Dendritic cell treated with granulocyte-macrophage colony-stimulating factor and Interleukin-4, amounts not matched to agents 40 ng/mL and 50 ng/mL, for 4 days (primary cell): Measurements from ENCODE around the gene APOBR.
"Not testable (repeated sequence)": the region's sequence is repeated elsewhere in the genome, so short reads cannot be mapped to it uniquely, and the experiment has no call there.

Experiments
- H3K27ac Mint-ChIP-seq: one replicate; pipeline ENCODE4 v1.8.0; 2022; ENCODE audit warnings: mild to moderate bottlenecking, mixed read lengths
- H3K27me3 Mint-ChIP-seq: one replicate; pipeline ENCODE4 v1.8.0; 2022; ENCODE audit warnings: mild to moderate bottlenecking, mixed read lengths
- H3K36me3 Mint-ChIP-seq: one replicate; pipeline ENCODE4 v1.8.0; 2022; ENCODE audit warnings: low read depth, mixed read lengths
- H3K4me1 Mint-ChIP-seq: one replicate; pipeline ENCODE4 v1.8.0; 2022; ENCODE audit warnings: low read depth, mixed read lengths
- H3K4me3 Mint-ChIP-seq: one replicate; pipeline ENCODE4 v1.8.0; 2022; ENCODE audit warnings: mild to moderate bottlenecking, moderate library complexity, mixed read lengths
- H3K9me3 Mint-ChIP-seq: one replicate; pipeline ENCODE4 v1.8.0; 2022; ENCODE audit warnings: mixed read lengths
- intact Hi-C: fragments of 100-400 bp; cut with micrococcal nuclease; formaldehyde crosslinking; loops from one replicate; pipeline ENCODE4 v1.15.0; 2022

The APOBR gene

DNA sequence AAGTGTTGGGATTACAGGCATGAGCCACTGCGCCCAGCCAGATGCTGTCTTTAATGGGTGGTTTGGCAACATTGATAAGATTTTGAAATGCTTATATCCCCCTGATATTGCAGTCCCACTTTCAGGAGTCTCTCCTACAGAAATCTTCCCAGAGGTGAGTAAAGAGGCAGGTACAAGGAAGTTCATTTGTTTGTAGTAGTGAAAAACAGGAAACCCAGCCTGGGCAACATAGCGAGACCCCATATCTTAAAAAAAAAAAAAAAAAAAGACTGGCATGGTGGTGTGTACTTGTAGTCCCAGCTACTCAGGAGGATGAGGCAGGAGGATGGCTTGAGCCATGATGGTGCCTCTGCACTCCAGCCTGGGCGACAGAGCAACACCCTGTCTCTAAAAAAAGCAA, 50.6 kb downstream of the APOBR start:
- intact Hi-C loops: no loop called here
- peaks cover 9% of the 10 kb centered on the region for H3K27me3 Mint-ChIP-seq
- H3K9me3 Mint-ChIP-seq: no peaks in the 10 kb centered on the region
- no peak overlapping the region for H3K4me3 Mint-ChIP-seq
- peaks cover 24% of the 10 kb centered on the region for H3K4me1 Mint-ChIP-seq
- H3K36me3 Mint-ChIP-seq: no peaks in the 10 kb centered on the region
- H3K27ac Mint-ChIP-seq: no peak overlapping the region

DNA sequence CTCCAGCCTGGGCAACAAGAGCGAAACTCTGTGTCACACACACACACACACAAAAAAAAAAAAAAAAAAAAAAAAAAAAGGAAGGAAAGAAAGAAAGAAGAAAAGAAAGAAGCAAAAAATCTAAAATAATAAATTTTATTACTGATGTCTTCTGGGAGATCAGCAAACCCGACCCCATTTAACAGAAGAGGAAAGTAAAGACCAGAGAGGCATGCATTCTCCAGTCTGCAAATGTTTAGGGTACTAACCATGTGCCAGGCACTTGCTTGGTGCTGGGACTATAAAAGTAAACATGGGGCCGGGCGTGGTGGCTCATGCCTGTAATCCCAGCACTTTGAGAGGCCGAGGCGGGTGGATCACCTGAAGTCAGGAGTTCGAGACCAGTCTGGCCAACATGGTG, 51.5 kb downstream of the APOBR start:
- H3K27me3 Mint-ChIP-seq, H3K9me3 Mint-ChIP-seq, intact Hi-C loops, H3K4me3 Mint-ChIP-seq, H3K27ac Mint-ChIP-seq, H3K36me3 Mint-ChIP-seq: not testable (repeated sequence)
- peaks cover 24% of the 10 kb centered on the region for H3K4me1 Mint-ChIP-seq

GRCh38 chr16:28546626-28547025, 52.2 kb downstream of the APOBR start:
- no peaks in the 10 kb centered on the region for H3K36me3 Mint-ChIP-seq
- H3K27ac Mint-ChIP-seq: no peak overlapping the region
- H3K27me3 Mint-ChIP-seq: peaks cover 9% of the 10 kb centered on the region
- H3K4me3 Mint-ChIP-seq: no peak overlapping the region
- H3K9me3 Mint-ChIP-seq: no peaks in the 10 kb centered on the region
- H3K4me1 Mint-ChIP-seq: peaks cover 23% of the 10 kb centered on the region
- intact Hi-C loops: no loop called here

DNA sequence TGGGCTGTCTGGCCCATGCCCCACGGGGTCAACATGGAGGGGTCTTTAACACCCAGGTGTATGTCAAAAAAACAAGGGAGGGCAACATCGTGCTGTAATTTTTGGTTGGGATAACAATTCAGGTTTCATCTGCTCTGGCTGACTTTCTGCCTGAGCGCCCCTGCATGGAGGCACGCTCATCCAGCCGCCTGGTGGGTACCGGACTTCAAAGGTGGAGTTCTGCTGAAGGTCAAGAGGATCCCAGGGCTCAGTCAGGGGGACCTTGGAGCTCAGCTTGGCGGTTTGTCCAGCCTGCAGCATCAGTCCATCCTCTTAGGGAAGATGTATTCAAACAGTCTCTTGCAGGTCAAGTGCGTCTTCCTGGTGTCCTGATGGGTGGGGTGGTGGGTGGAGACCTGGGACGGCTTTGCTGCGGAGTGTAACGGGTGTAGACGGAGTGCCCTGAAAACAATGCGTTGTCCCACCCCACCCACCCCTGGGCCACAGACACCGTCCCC, 53.9 kb downstream of the APOBR start:
- Mint-ChIP-seq H3K27me3 (peaks cover 9% of the 10 kb centered on the region), H3K36me3 (no peaks in the 10 kb centered on the region), H3K9me3 (no peaks in the 10 kb centered on the region), H3K27ac (no peak overlapping the region), H3K4me3 (no peak overlapping the region), H3K4me1 (peaks cover 8% of the 10 kb centered on the region)
- intact Hi-C loops: no loop called here
